Esophagus (tissue), 2 donors: ENCODE measurements around the gene TOPBP1. TPM values are rescaled to one million over a fixed set of nuclear protein-coding genes. Genes with fewer than 3 reads are reported as not detected.

Experiments
- H3K27ac ChIP-seq, 2 donors: one replicate each; pipeline ENCODE4 v1.5.1; 2013; ENCODE audit warnings: low read depth in 2 of 2, mild to moderate bottlenecking in 2 of 2, inconsistent platforms in 1 of 2, low read length in 1 of 2, moderate library complexity in 1 of 2
- H3K27me3 ChIP-seq, 2 donors: one replicate each; pipeline ENCODE4 v1.6.1; 2013; ENCODE audit warnings: low read length in 2 of 2, control low read depth in 1 of 2, mild to moderate bottlenecking in 1 of 2; ENCODE audit not compliant: insufficient read depth in 2 of 2, control insufficient read depth in 1 of 2
- H3K36me3 ChIP-seq, 2 donors: one replicate each; pipeline ENCODE4 v1.6.1; 2013; ENCODE audit warnings: low read length in 1 of 2; ENCODE audit not compliant: control insufficient read depth in 2 of 2, insufficient read depth in 2 of 2
- H3K4me1 ChIP-seq, 2 donors: one replicate each; pipeline ENCODE4 v1.6.1; 2013; ENCODE audit warnings: low read length in 1 of 2; ENCODE audit not compliant: control insufficient read depth in 2 of 2, insufficient read depth in 2 of 2
- H3K4me3 ChIP-seq, 2 donors: one replicate each; pipeline ENCODE4 v1.5.1; 2013; ENCODE audit warnings: low read length in 2 of 2, mild to moderate bottlenecking in 2 of 2, low read depth in 1 of 2, moderate library complexity in 1 of 2
- H3K9me3 ChIP-seq, 2 donors: one replicate each; pipeline ENCODE4 v1.6.1; 2013; ENCODE audit warnings: mild to moderate bottlenecking in 2 of 2, low read depth in 1 of 2, low read length in 1 of 2, moderate library complexity in 1 of 2; ENCODE audit not compliant: control insufficient read depth in 2 of 2, insufficient read depth in 1 of 2
- WGBS, 2 donors: extraction: QIAGEN DNeasy Blood & Tissue Kit; methylation state at CpG; one replicate each; pipeline ENCODE4 v1.1.7; 2013; 5-methylcytosine and 5-hydroxymethylcytosine counted together
- polyA plus RNA-seq, 2 donors: library from polyadenylated mRNA; stranded (reverse); fragments of 200-250 nt; gene quantifications; one replicate each; pipeline ENCODE4 v1.2.3, GENCODE V29; 2013
- donor health status: healthy with polysubstance abuse.
- donor health status: Bipolar disorder and iron deficiency.

TOPBP1 gene
- polyA plus RNA-seq = 10 to 100 TPM in 1 of 2 donors, 1 to 10 TPM in 1; 8.3 to 10.0 TPM

DNA sequence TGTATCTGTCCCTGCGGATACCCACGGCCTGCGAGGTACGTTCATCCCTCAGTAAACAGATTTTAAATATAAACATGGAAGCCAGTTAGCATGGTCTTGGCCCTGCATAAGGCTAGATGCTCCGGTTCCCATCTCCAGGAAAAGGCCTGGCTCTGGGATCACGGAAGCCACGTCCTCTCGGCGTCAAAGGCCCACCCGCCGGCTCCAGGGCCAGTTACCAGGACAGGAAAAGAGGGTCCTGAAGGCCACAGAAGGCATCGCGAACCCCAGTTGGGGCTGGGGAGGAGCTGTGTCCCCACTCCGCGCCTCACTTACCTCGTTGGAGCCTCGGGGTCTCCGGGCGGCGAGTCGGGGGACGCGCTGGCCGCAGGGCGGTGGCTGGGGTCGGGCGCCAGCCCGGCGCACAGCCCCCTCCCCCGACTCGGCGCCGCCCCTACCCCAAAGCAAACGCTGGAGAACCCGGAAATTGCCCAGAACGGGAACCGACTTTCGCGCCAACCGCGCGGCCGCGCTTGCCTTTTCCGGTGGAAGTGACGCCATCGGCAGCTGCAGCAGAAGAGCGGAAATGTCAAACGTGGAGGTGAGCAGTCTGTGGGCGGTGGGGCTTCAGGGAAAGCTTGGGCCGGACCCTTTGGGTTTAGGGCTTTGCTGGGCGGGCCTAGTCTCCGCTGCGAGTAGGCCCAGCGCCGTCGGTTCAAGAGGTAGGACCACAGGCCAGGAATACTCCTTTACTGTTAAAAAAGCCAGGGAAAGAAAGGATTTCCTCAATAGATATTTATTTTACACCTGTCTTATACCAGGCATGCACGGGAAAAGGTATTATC lies at the start of gene TOPBP1:
Gene TOPBP1, minus strand, starts transcription at position 488 of the 824 bp plus-strand sequence. CDS start 814 bp downstream, outside the sequence.
- 0% methylated on average over 57 to 58 of the region's 58 CpGs for WGBS, 2 donors
- no peaks in the 10 kb centered on the region for H3K9me3 ChIP-seq
- H3K36me3 ChIP-seq = peaks cover 0 to 3% of the 10 kb centered on the region in 2 donors
- no peaks in the 10 kb centered on the region for H3K4me1 ChIP-seq
- H3K27me3 ChIP-seq = no peaks in the 10 kb centered on the region
- peak within 1 kb of the TSS; percentile 87 to 91 for H3K4me3 ChIP-seq
- H3K27ac ChIP-seq = peak within 1 kb of the TSS; percentile 79 to 81

GRCh38 chr3:133711013-133711412 lies 49.3 kb upstream of the TOPBP1 start:
- Histone ChIP-seq H3K36me3 (no peaks in the 10 kb centered on the region), H3K4me3 (no peak overlapping the region), H3K27ac (no peak overlapping the region), H3K9me3 (no peaks in the 10 kb centered on the region), H3K27me3 (peaks cover 0 to 2% of the 10 kb centered on the region in 2 donors), H3K4me1 (no peaks in the 10 kb centered on the region)
- 76% methylated on average over 4 of the region's 4 CpGs for WGBS, 2 donors

GRCh38 chr3:133709139-133709750 lies 47.5 kb upstream of the TOPBP1 start:
- H3K4me3 ChIP-seq = no peak overlapping the region
- WGBS, 2 donors = 78 to 87% methylated on average over 3 of the region's 3 CpGs

DNA sequence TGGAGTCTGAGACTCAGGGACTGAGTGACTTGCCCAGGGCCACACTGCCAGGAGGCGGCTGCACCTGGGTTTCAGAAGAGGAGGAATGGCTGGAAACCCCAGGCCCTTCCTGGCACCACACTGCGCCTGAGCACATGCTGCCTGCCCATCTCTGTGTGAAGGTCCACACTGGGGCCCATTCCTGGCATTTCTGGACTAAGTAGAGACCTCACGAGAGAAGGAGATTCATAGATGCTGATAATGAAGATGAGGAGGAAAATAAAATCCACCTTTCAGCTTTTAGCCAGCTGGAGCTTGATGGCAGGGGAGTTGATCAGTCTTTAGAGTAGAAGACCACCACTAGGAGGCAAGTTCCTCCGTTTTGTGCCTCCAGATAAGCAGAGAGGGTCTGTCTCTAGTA lies 44.3 kb upstream of the TOPBP1 start:
- H3K27me3 ChIP-seq = peaks cover 0 to 2% of the 10 kb centered on the region in 2 donors
- WGBS, 2 donors = 81% methylated on average over 4 of the region's 4 CpGs
- H3K9me3 ChIP-seq = no peaks in the 10 kb centered on the region
- no peak overlapping the region for H3K4me3 ChIP-seq
- H3K4me1 ChIP-seq = no peaks in the 10 kb centered on the region
- no peak overlapping the region for H3K27ac ChIP-seq
- no peaks in the 10 kb centered on the region for H3K36me3 ChIP-seq

More at GRCh38 chr3:133709139-133709750, 47.5 kb upstream of the TOPBP1 start:
- Histone ChIP-seq H3K4me1 (no peaks in the 10 kb centered on the region), H3K36me3 (no peaks in the 10 kb centered on the region), H3K27ac (no peak overlapping the region), H3K9me3 (no peaks in the 10 kb centered on the region), H3K27me3 (peaks cover 0 to 2% of the 10 kb centered on the region in 2 donors)

- WGBS, 2 donors = 27 to 61% methylated on average over 1 of the region's 1 CpG
- H3K27me3 ChIP-seq = peaks cover 0 to 2% of the 10 kb centered on the region in 2 donors
Observed at GRCh38 chr3:133703915-133704314, 42.2 kb upstream of the TOPBP1 start.

DNA sequence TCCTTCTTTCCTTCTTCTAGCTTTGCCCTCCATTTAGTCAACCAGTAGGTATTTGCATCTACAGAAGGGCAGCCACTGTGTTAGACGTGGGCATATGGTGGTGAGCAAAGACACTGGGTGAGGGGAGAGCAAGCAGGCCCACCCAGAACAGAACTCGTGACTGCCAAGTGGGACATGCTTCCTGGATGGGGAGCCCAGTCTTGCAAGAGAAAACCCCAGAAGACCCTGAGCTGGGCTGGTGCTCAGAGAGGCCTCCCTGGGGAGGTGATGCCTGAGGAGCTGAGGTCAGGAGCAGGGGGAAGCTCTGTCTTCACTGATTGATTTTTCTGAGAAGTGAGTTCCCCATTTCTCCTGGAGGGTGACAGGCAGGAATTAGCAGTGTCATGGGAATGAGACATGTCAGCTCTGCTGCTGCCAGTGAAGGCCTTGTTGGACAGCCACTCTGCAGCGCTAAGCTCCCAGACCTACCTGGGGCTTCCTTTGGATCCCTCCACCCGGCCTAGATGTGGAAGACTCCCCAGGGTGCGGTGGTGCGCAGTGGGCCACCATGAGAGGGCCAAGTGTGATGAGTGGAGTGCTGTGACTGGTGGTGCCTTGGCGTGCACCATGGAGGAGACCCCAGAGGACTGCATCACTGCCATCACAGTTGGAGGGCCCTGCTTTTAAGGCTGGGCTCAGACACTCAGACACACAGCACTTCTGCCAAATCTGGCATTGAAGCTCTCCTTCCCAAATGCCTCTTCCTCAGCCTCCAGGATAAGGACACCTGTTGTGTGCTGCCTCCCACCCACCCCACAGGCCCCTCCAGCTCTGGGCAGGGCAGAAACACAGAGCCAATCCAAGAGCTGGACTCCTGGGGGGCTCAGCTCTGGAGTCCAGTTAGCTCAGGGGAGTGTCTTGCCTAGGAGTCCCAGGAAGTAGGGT lies 40.0 kb upstream of the TOPBP1 start:
- Histone ChIP-seq H3K36me3 (no peaks in the 10 kb centered on the region), H3K9me3 (no peaks in the 10 kb centered on the region), H3K4me3 (no peak overlapping the region), H3K27ac (no peak overlapping the region), H3K27me3 (no peaks in the 10 kb centered on the region), H3K4me1 (no peaks in the 10 kb centered on the region)
- WGBS, 2 donors = 90 to 93% methylated on average over 7 of the region's 7 CpGs

More at GRCh38 chr3:133703915-133704314, 42.2 kb upstream of the TOPBP1 start:
- H3K9me3 ChIP-seq = no peaks in the 10 kb centered on the region
- H3K4me1 ChIP-seq = no peaks in the 10 kb centered on the region
- no peaks in the 10 kb centered on the region for H3K36me3 ChIP-seq
- no peak overlapping the region for H3K4me3 ChIP-seq
- H3K27ac ChIP-seq = no peak overlapping the region

DNA sequence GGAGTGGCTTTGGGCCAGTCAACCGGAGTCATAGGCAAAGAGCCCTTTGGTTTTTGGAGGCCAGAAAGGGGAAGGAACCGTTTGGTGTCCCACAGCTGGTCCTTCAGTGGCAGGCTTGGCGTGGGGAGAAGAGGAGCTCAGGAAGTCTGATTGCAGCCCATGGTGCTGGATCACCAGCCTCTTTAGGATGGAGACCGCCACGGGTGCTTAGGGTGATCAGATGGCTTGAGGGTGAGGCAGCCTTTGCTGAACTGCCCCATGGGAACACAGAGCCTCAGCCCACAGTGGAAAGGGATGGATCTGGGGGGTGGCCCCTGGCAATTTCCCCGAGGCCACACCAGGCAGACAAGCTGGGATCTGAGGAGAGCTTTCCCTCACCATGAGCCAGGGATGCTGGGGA lies 38.6 kb upstream of the TOPBP1 start:
- WGBS, 2 donors = 81 to 89% methylated on average over 6 of the region's 6 CpGs
- H3K4me3 ChIP-seq = no peak overlapping the region
- no peaks in the 10 kb centered on the region for H3K27me3 ChIP-seq
- H3K36me3 ChIP-seq = no peaks in the 10 kb centered on the region
- H3K27ac ChIP-seq = no peak overlapping the region
- no peaks in the 10 kb centered on the region for H3K9me3 ChIP-seq
- no peaks in the 10 kb centered on the region for H3K4me1 ChIP-seq

GRCh38 chr3:133699903-133700302 lies 38.2 kb upstream of the TOPBP1 start:
- no peak overlapping the region for H3K4me3 ChIP-seq
- no peaks in the 10 kb centered on the region for H3K36me3 ChIP-seq
- H3K27ac ChIP-seq = no peak overlapping the region
- no peaks in the 10 kb centered on the region for H3K9me3 ChIP-seq
- no peaks in the 10 kb centered on the region for H3K27me3 ChIP-seq
- WGBS, 2 donors = 81 to 84% methylated on average over 3 of the region's 3 CpGs
- H3K4me1 ChIP-seq = no peaks in the 10 kb centered on the region

GRCh38 chr3:133699467-133699866 lies 37.7 kb upstream of the TOPBP1 start:
- Histone ChIP-seq H3K4me3 (no peak overlapping the region), H3K9me3 (no peaks in the 10 kb centered on the region), H3K4me1 (no peaks in the 10 kb centered on the region), H3K27ac (no peak overlapping the region), H3K36me3 (no peaks in the 10 kb centered on the region), H3K27me3 (no peaks in the 10 kb centered on the region)
- 75 to 78% methylated on average over 2 of the region's 2 CpGs for WGBS, 2 donors
